HG02571 (cell line): ENCODE results near the gene FBXO44.

Experiments used
- ATAC-seq: cut with Tn5 transposase; IDR thresholded peaks from one replicate; pipeline ENCODE4 v1.9.1; 2021; ENCODE audit warnings: mild to moderate bottlenecking, moderate library complexity; ENCODE audit not compliant: unreplicated experiment

The FBXO44 gene

GRCh38 chr1:11706292-11706691, 51.6 kb downstream of the FBXO44 start:
- ATAC-seq, result no peak

DNA sequence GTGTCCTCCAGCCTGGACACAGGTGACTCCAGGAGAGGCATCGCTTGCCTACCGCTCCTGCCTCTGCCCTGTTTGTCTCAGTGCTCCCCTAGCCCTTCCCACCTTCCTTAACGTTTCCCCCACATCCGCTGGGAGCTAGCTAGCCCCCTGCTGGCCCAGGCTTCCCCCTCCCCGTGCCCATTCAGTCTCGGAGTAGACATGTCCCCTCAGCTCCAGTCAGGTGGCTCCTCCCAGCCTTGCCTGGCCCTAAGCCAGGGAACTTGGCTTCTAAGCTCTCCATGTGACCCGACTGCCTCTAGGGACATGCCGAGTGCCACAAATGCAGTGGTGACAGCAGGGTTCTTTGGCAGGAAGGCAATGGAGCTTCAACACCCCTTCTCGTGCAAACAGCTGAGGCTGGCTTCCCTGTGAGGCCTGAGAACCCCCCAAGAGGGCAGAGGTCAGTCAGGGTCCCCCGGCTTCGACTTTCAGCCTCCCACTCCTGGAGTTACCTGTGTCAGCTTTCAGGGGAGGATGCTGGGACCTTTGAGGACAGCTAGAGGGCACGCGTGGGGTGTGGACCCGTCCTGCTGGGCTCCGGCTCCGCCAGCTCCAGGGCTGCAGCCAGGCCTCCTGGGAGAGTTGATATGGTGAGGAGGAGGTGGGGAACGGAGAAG, 53.1 kb downstream of the FBXO44 start:
- ATAC-seq, result no peak

GRCh38 chr1:11708554-11709350, 54.1 kb downstream of the FBXO44 start:
- no peak for ATAC-seq

- ATAC-seq, result no peak
Measured at GRCh38 chr1:11711490-11711889, 56.8 kb downstream of the FBXO44 start.

- no peak for ATAC-seq
Measured at GRCh38 chr1:11712285-11712684, 57.6 kb downstream of the FBXO44 start.
